ENCODE results near the gene GATA3.

GATA3 gene

GRCh38 chr10:8054494-8055407 is at the start of gene GATA3:
Gene GATA3 (plus strand): TSS chr10:8054688. CDS start chr10:8055656, 968 bp downstream.
- peak within 1 kb of the TSS; percentile 58 to 67 for H3K4me3 ChIP-seq (replicated peaks in 1 of 2; ENCODE audit: low read depth in 2 of 2, low read length in 2 of 2)
- TF ChIP-seq CTCF (IDR thresholded peaks at IDR 0.05; ENCODE audit: low read depth, low read length) = no peak
- DNase-seq (ENCODE audit: low read depth in 2 of 2) = peak; percentile 72 to 74

GRCh38 chr10:8006274-8006999 is 48.1 kb upstream of the GATA3 start:
- H3K4me3 ChIP-seq (replicated peaks in 1 of 2; ENCODE audit: low read depth in 2 of 2, low read length in 2 of 2) = no peak overlapping the region
- DNase-seq (ENCODE audit: low read depth in 2 of 2) = no peak
- no peak for TF ChIP-seq CTCF (IDR thresholded peaks at IDR 0.05; ENCODE audit: low read depth, low read length)

- TF ChIP-seq CTCF (IDR thresholded peaks at IDR 0.05; ENCODE audit: low read depth, low read length) = no peak
- H3K4me3 ChIP-seq (replicated peaks in 1 of 2; ENCODE audit: low read depth in 2 of 2, low read length in 2 of 2) = no peak overlapping the region
- DNase-seq (ENCODE audit: low read depth in 2 of 2) = no peak
Measured at GRCh38 chr10:8009031-8009430, 45.5 kb upstream of the GATA3 start.

- TF ChIP-seq CTCF (IDR thresholded peaks at IDR 0.05; ENCODE audit: low read depth, low read length) = no peak
- no peak for DNase-seq (ENCODE audit: low read depth in 2 of 2)
- H3K4me3 ChIP-seq (replicated peaks in 1 of 2; ENCODE audit: low read depth in 2 of 2, low read length in 2 of 2) = no peak overlapping the region
Measured at GRCh38 chr10:8013006-8013405, 41.5 kb upstream of the GATA3 start.

GRCh38 chr10:8013619-8014018 is 40.9 kb upstream of the GATA3 start:
- no peak overlapping the region for H3K4me3 ChIP-seq (replicated peaks in 1 of 2; ENCODE audit: low read depth in 2 of 2, low read length in 2 of 2)
- no peak for TF ChIP-seq CTCF (IDR thresholded peaks at IDR 0.05; ENCODE audit: low read depth, low read length)
- DNase-seq (ENCODE audit: low read depth in 2 of 2) = no peak

- no peak for DNase-seq (ENCODE audit: low read depth in 2 of 2)
- H3K4me3 ChIP-seq (replicated peaks in 1 of 2; ENCODE audit: low read depth in 2 of 2, low read length in 2 of 2) = no peak overlapping the region
- no peak for TF ChIP-seq CTCF (IDR thresholded peaks at IDR 0.05; ENCODE audit: low read depth, low read length)
Measured at GRCh38 chr10:8014649-8015048, 39.8 kb upstream of the GATA3 start.

Measured in cardiac fibroblast (primary cell).